Posterior cingulate gyrus (tissue), 11 donors: ENCODE data around the gene SNX24.
"Not testable (repeated sequence)": the region's sequence is repeated elsewhere in the genome, so short reads cannot be mapped to it uniquely, and the experiment has no call there.

Experiments
- DNase-seq, 10 donors: peaks; one replicate each; pipeline versions ENCODE4 v3.0.0 to v3.0.0-alpha.2; 2020 to 2021; ENCODE audit warnings: mixed read lengths in 3 of 10
- intact Hi-C: fragments of 100-400 bp; cut with DNase I; formaldehyde crosslinking; loops from one replicate; pipeline ENCODE4 v1.15.1; 2023

The SNX24 gene

GRCh38 chr5:122957457-122957856, 112.0 kb downstream of the SNX24 start:
- intact Hi-C loops: no loop called here
- no peak for DNase-seq

- no peak for DNase-seq
- intact Hi-C loops: no loop called here
Measured at GRCh38 chr5:122959740-122960445, 114.5 kb downstream of the SNX24 start.

GRCh38 chr5:122963305-122963704, 117.9 kb downstream of the SNX24 start:
- intact Hi-C loops: no loop called here
- DNase-seq: no peak

DNA sequence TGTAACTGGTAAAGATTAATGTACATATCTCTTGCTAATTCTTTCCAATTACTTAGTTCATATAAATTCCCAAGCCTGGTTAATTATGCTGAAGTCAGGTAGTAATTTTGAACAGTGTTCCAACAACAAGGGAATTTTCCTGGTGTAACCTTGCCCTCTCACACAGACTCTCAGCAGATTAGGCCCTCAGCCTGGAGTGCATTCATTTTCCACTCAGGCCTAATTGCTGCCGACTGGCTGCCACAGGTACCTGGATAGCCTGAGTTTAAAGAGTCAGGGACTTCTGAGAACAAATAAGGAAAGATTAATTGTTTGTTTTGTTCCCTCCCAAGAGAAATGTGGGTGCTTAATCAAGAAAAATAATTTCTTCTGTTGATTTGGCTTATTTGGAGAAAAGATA, 119.7 kb downstream of the SNX24 start:
- intact Hi-C loops: no loop called here
- no peak for DNase-seq

GRCh38 chr5:122967085-122967484, 121.7 kb downstream of the SNX24 start:
- intact Hi-C loops: no loop called here

DNA sequence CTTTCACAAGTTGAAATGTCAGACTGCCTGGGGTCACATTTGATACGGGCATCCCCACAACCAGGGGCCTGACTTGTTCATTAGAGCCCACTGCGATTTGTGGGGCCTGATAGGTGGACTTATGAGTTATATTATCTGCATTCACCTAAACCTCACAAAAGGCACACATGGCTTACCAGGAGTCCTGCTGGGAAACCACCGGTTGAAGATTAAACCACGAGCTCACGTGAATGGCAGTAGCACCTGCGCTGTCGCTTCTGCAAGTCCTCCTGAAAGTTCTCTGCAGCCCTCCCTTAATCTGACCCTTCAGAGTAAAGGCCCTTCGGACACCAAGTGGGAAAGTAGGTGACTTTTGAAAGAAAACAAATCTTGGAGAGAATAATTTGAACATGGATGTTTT, 122.2 kb downstream of the SNX24 start:
- intact Hi-C loops: no loop called here
- no peak for DNase-seq

More at GRCh38 chr5:122967085-122967484, 121.7 kb downstream of the SNX24 start:
- DNase-seq: no peak

- intact Hi-C loops: not testable (repeated sequence)
Measured at GRCh38 chr5:122968056-122968455, 122.6 kb downstream of the SNX24 start.

DNA sequence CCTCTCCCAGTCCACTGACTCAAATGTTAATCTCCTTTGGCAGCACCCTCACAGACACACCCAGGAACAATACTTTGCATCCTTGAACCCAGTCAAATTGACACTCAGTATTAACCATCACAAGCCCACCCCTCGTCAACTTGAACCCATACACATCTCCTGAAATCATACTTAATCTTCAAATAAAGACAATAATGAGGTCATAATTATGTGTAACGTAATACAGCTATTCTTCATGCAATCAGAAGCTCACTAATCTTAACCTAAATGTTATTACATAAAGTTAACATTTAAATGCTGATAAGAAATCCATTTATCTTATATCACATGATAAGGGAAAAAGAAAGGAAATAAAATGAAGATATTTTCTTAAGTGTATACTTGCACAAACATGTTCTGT, 125.9 kb downstream of the SNX24 start:
- no peak for DNase-seq
- intact Hi-C loops: no loop called here

More at GRCh38 chr5:122968056-122968455, 122.6 kb downstream of the SNX24 start:
- DNase-seq: not testable (repeated sequence)

DNA sequence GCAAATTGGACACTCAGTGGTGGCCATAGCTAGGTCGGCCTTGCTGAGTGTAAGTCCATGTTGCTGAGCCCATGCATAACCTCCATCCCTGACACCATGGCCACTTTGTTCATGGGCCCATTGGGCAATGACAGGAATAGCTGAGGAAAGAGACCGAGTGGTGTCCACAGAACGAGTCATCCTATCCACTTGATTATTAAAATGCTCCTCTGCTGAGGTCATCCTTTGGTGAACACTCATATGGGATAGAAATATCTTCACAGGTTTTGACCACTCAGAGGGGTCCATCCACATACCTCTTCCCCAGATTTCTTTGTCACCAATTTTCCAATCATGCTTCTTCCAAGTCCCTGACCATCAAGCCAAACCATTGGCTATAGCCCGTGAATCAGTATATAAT, 127.5 kb downstream of the SNX24 start:
- intact Hi-C loops: no loop called here
- DNase-seq: no peak

- intact Hi-C loops, DNase-seq: not testable (repeated sequence)
Measured at GRCh38 chr5:122973759-122974158, 128.3 kb downstream of the SNX24 start.

- intact Hi-C loops, DNase-seq: not testable (repeated sequence)
Measured at GRCh38 chr5:122974251-122974650, 128.8 kb downstream of the SNX24 start.

DNA sequence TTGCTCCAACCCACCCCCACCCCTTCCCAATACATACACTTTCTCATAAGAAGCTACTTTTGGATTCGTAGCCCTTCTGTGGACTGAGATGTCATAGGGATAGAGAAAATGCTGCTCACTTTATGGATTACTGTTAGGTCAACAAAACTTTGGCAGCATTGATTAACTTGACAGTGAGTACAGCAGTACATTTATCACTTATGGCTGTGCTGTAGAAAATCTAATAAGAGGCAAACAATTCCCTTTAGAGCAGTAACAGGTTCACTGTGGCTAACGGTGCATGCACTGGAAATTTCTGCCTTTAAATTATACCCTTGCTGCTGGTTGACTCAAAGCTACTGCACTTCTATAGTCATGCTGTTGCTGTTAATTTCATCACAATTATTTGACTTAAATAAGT, 131.9 kb downstream of the SNX24 start:
- DNase-seq: no peak

DNA sequence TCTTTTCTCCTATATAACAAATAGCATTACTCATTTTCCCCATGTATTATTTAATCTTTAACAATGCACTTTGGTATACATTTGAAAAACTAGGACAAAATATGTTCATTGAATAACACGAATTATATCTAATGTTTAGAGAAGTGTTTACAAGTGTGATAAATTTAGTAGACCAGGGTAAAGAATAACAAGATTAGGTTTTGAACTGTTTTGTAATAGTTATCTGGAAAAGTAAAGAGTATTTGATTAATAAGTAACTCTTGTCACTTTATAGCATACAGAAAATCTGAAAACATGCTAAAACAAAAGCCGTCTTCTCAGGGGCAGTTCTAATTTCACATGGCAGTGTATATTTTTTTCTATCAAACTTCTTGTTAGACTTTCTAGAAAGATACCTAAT, 132.7 kb downstream of the SNX24 start:
- no peak for DNase-seq
- intact Hi-C loops: no loop called here

More for the DNA sequence above, 131.9 kb downstream of the SNX24 start:
- intact Hi-C loops: no loop called here

DNA sequence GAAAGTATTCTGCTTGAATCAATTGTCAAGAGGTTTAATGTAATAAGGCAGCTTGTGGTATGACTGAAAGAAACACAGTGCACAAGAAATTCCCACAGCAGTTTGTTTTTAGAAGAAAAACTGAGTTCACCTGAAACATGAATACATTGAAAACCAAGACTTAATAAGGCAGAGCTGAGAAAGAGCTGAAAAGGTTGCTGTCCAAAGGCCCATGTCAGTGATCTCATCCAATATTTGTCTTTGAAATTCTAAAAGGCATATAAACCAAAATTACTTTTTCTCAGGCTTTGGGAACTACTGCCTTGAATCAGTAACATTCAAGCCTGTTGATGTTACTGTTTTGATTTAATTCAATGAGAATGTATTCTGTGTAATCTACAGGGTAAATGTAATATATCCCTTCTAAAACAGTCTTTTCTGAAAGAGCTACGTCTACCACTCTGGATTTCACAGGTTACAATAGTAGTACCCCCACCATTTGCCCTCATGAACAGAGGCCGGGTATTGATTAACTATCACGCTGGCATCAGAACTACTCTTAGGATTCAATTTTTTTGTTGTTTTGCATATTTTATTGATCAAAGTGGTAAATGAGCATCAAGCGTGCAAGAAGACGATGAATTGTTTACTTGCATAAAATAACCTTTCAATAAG, 133.4 kb downstream of the SNX24 start:
- DNase-seq: no peak
- intact Hi-C loops: no loop called here

DNA sequence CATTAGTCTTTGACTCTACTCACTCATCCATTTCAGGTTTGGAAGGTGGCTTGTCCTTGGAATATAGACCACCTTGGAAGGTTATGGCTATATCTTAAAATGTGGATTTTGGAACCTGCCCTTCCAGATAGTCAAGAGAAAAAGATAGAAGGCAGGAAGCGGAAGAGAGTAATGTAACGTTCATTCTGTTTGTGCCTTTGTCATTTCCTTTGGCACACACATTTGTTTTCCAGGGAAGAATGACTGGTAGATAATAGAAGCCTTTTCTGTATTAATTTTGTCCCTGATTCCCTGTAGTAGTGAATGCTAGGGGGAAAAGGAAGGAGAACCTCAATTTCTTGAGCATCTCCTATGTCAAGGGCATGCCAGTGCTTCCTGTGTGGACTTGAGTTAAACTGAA, 136.4 kb downstream of the SNX24 start:
- intact Hi-C loops: no loop called here
- DNase-seq: no peak

- no peak for DNase-seq
- intact Hi-C loops: no loop called here
Measured at GRCh38 chr5:122982376-122982775, 137.0 kb downstream of the SNX24 start.

GRCh38 chr5:122984425-122984824, 139.0 kb downstream of the SNX24 start:
- no peak for DNase-seq
- intact Hi-C loops: no loop called here

DNA sequence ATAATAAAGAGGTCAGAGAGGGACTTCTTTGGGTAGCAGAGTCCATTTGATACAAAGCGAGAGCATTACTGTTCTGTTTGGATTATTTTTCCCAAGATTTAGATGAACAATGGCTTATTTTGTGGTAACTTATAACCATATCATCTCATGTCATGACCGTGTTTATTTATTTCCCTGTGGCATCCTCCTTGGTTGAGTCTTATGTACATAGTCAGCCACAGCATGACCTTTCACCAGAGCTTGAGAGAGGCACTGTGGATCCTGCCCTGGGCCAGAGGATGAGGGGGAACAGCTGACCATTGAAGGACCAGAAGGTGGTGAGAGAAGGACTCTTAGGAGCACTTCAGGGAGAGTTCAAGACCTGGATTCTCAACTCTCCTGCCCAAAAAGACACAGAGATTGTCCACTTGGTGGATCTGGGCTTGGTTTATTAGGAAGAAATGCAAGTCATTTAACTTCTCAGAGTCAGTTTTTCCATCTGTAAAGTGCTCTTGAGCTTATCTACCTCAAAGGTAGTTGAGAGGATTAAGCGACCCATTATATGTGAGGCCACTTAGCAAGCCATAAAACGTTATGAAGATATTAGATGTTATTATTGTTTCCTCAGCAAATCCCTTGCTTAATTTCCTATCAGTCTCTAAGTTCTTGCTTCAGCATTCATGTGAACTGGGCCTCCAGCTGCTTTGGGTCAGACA, 139.7 kb downstream of the SNX24 start:
- intact Hi-C loops: no loop called here
- DNase-seq: no peak

- no peak for DNase-seq
- intact Hi-C loops: no loop called here
Measured at GRCh38 chr5:122985954-122986721, 140.7 kb downstream of the SNX24 start.

- intact Hi-C loops: no loop called here
- no peak for DNase-seq
Measured at GRCh38 chr5:122996091-122996490, 150.7 kb downstream of the SNX24 start.

- intact Hi-C loops: no loop called here
- no peak for DNase-seq
Measured at GRCh38 chr5:122997294-122997693, 151.9 kb downstream of the SNX24 start.
